Transverse colon (tissue), 4 donors: Measurements from ENCODE around the gene GBX2. TPM values are rescaled to one million over a fixed set of nuclear protein-coding genes. Genes with fewer than 3 reads are reported as not detected.

Experiments used
- DNase-seq: peaks from one replicate; pipeline ENCODE4 v3.0.0-alpha.2; 2019
- H3K27ac ChIP-seq, 4 donors: fragments of 200-600 bp; sonication (generic); 2 replicates each; pipeline ENCODE4 v1.5.1; 2016 to 2018; ENCODE audit warnings: inconsistent platforms in 4 of 4
- H3K27me3 ChIP-seq: fragments of 200-600 bp; sonication (generic); 2 replicates; pipeline ENCODE4 v1.5.1; 2017; ENCODE audit warnings: inconsistent platforms
- H3K36me3 ChIP-seq, 4 donors: fragments of 200-600 bp; sonication (generic); 2 replicates each; pipeline ENCODE4 v1.5.1; 2017 to 2019; ENCODE audit warnings: inconsistent platforms in 4 of 4
- H3K4me1 ChIP-seq, 4 donors: fragments of 200-600 bp; sonication (generic); 2 replicates each; pipeline ENCODE4 v1.5.1; 2017 to 2020; ENCODE audit warnings: inconsistent platforms in 4 of 4
- H3K4me3 ChIP-seq, 4 donors: fragments of 200-600 bp; sonication (generic); 1 replicate in 1 of 4; 2 replicates in 3 of 4; pipeline versions ENCODE4 v1.5.1 to v1.6.1; 2017 to 2019; ENCODE audit warnings: inconsistent platforms in 4 of 4
- H3K9me3 ChIP-seq, 2 donors: fragments of 200-600 bp; sonication (generic); 2 replicates each; pipeline ENCODE4 v1.5.1; 2017 to 2019; ENCODE audit warnings: inconsistent platforms in 2 of 2
- CTCF ChIP-seq, 5 experiments: fragments of 200-600 bp in 3 of 5; fragments of 450-650 bp in 2 of 5; sonication (generic) in 3 of 5; IDR thresholded peaks; 1 replicate in 2 of 5; 2 replicates in 3 of 5; pipeline ENCODE4 v1.5.1; 2016 to 2017; ENCODE audit warnings: antibody characterized with exemption in 5 of 5, inconsistent platforms in 3 of 5, mild to moderate bottlenecking in 2 of 5, moderate library complexity in 1 of 5
- EP300 ChIP-seq: sonication (generic); formaldehyde crosslinking; IDR thresholded peaks from one replicate; pipeline ENCODE4 v1.6.1; 2017; ENCODE audit warnings: antibody characterized with exemption, low read depth
- POLR2A ChIP-seq: fragments of 450-650 bp; IDR thresholded peaks from one replicate; pipeline ENCODE4 v1.6.1; 2016; ENCODE audit warnings: antibody characterized with exemption, mild to moderate bottlenecking, moderate library complexity
- POLR2AphosphoS5 ChIP-seq, 3 donors: sonication (generic); formaldehyde crosslinking; IDR thresholded peaks; one replicate each; pipeline ENCODE4 v1.6.1; 2016; ENCODE audit warnings: antibody characterized with exemption in 3 of 3
- WGBS, 2 donors: methylation state at CpG; one replicate each; pipeline ENCODE4 v1.1.5; 2018; ENCODE audit warnings: low coverage in 1 of 2; 5-methylcytosine and 5-hydroxymethylcytosine counted together
- in situ Hi-C, 4 donors: fragments of 200-750 bp; cut with MboI; loops; one replicate each; pipeline versions ENCODE4 v1.15.0 to v1.15.1; 2017; ENCODE audit warnings: low sequenced_read_pairs in 3 of 4, low pct_ligation_motif_present in 1 of 4, low pct_unique_long_range_greater_than_20kb in 1 of 4
- intact Hi-C: fragments of 100-400 bp; cut with DNase I; formaldehyde crosslinking; loops from one replicate; pipeline ENCODE4 v1.15.1; 2023; ENCODE audit warnings: low total_unique reads
- total RNA-seq, 4 donors: library from RNA; depleted of rRNA; stranded (reverse); fragments of >200 nt; gene quantifications; one replicate each; pipeline ENCODE4 v1.1.0, GENCODE V29; 2016

Gene GBX2
- total RNA-seq, 4 donors from 2014 or later, result not detected

GRCh38 chr2:236180831-236181453 lies 12.8 kb upstream of the GBX2 start:
- Histone ChIP-seq H3K4me1 (peaks cover 7 to 21% (median 14%) of the 10 kb centered on the region in 4 donors), H3K36me3 (no peaks in the 10 kb centered on the region), H3K27ac (no peak overlapping the region), H3K9me3 (no peaks in the 10 kb centered on the region), H3K4me3 (no peak overlapping the region), H3K27me3 (peaks cover 91% of the 10 kb centered on the region)
- TF ChIP-seq CTCF (IDR thresholded peaks at IDR 0.05) (peak; percentile 62 to 77 (median 72)), EP300 (no peak)
- intact Hi-C loops, result loop anchor here (5.0 kb wide), 1 partner anchor 414 kb away; no protein-coding TSS in a partner anchor
- peak; percentile 56 for DNase-seq
- 14 to 17% methylated on average over 8 to 9 of the region's 9 CpGs for WGBS, 2 donors
- in situ Hi-C loops, result loop anchor here in 3 of 4 donors (10.0 kb wide), 2 partner anchors 396 to 406 kb away; no protein-coding TSS in a partner anchor

DNA sequence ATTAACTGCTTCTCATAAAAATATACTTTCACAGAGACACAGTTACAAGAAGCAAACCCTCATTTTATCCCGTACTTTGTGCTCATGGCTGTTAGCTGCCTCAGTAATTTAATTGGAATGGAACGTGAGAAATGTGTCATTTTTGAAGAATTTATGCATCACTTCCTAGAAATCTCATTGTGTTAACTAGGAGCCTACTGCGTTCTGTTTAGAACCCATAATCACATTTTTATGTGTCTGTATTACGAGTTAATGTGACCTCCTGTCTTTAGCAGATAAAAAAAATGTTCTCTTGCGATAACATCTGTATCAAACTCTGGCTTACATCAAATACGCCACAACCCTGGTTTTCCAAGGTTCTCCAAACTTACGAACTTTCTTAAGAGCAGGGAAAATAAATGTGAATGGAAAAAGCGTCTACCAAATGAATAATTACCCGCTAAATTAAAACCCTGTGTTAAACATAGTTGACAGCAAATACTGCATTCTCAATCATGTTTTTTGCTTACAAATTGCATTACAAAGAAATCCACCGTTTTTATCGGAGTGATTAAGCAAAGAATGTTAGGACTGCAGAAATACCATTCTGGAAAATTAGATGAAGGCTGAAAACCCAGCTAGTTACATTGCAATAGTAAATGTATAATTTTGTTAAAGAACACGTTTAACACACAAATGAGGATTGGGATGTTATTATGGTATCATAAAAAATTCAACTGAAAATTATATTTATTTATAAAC lies 12.1 kb upstream of the GBX2 start:
- no peak overlapping the region for H3K4me3 ChIP-seq
- TF ChIP-seq POLR2A, result no peak
- TF ChIP-seq POLR2AphosphoS5 (IDR thresholded peaks at IDR 0.05), result no peak
- no peak for TF ChIP-seq EP300
- no peak for TF ChIP-seq CTCF (IDR thresholded peaks at IDR 0.05)
- no peak for DNase-seq
- H3K4me1 ChIP-seq, result peaks cover 7 to 21% (median 14%) of the 10 kb centered on the region in 4 donors
- in situ Hi-C loops, result loop anchor here in 3 of 4 donors (10.0 kb wide), 2 partner anchors 395 to 405 kb away; no protein-coding TSS in a partner anchor
- H3K9me3 ChIP-seq, result no peaks in the 10 kb centered on the region
- H3K36me3 ChIP-seq, result no peaks in the 10 kb centered on the region
- H3K27me3 ChIP-seq, result peaks cover 97% of the 10 kb centered on the region
- H3K27ac ChIP-seq, result no peak overlapping the region
- WGBS, 2 donors, result 12 to 24% methylated on average over 11 to 12 of the region's 12 CpGs
- intact Hi-C loops, result loop anchor here (5.0 kb wide), 1 partner anchor 413 kb away; no protein-coding TSS in a partner anchor

- intact Hi-C loops (loop anchor here (5.0 kb wide), 1 partner anchor 412 kb away; no protein-coding TSS in a partner anchor), in situ Hi-C loops (loop anchor here (10.0 kb wide), 2 partner anchors 395 to 405 kb away; no protein-coding TSS in a partner anchor)
- Histone ChIP-seq H3K4me1 (peaks cover 7 to 21% (median 14%) of the 10 kb centered on the region in 4 donors), H3K4me3 (no peak overlapping the region), H3K9me3 (no peaks in the 10 kb centered on the region), H3K27me3 (peaks cover 97% of the 10 kb centered on the region), H3K36me3 (no peaks in the 10 kb centered on the region), H3K27ac (no peak overlapping the region)
- TF ChIP-seq POLR2A, result no peak
- DNase-seq, result no peak
- WGBS, 2 donors, result 7 to 15% methylated on average over 3 to 49 of the region's 59 CpGs
Measured at GRCh38 chr2:236179236-236180075, 11.3 kb upstream of the GBX2 start.

DNA sequence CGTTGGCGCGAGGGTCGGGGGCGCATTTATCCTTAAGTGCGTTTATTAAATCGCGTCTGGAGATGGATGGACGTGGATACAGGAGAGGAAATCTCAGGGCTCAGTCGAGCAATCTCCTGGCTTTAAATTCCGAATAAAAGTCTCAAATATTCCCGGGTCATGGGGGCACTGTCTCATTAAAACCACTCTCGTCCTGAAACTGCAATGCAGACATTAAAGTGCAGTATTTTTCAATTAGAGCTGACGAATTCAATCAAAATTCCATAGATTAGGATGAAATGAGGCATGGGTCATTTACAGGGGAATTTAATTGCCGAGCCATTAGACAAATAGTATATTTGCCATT lies 10.7 kb upstream of the GBX2 start:
- in situ Hi-C loops (loop anchor here in 1 of 4 donors (10.0 kb wide), 1 partner anchor 404 kb away; no protein-coding TSS in a partner anchor), intact Hi-C loops (no loop called here)
- no peak for DNase-seq
- peaks cover 97% of the 10 kb centered on the region for H3K27me3 ChIP-seq
- peaks cover 7 to 27% (median 14%) of the 10 kb centered on the region in 4 donors for H3K4me1 ChIP-seq
- peak overlapping the region in 2 of 4 donors; percentile 26 to 44 for H3K4me3 ChIP-seq
- no peak overlapping the region for H3K27ac ChIP-seq
- no peaks in the 10 kb centered on the region for H3K9me3 ChIP-seq
- 12 to 15% methylated on average over 5 to 10 of the region's 15 CpGs for WGBS, 2 donors
- TF ChIP-seq CTCF (IDR thresholded peaks at IDR 0.05), result no peak
- TF ChIP-seq POLR2A, result no peak
- no peak for TF ChIP-seq POLR2AphosphoS5 (IDR thresholded peaks at IDR 0.05)
- TF ChIP-seq EP300, result no peak
- no peaks in the 10 kb centered on the region for H3K36me3 ChIP-seq
